Left colon (tissue), 2 donors: ENCODE data around the gene BCAS4. TPM values are rescaled to one million over a fixed set of nuclear protein-coding genes. Genes with fewer than 3 reads are reported as not detected.
A peak's percentile ranks its signal among the peaks of the same experiment; 100 is the strongest.
"Not testable (repeated sequence)": the region's sequence is repeated elsewhere in the genome, so short reads cannot be mapped to it uniquely, and the experiment has no call there.

ENCODE experiments used
- ATAC-seq: fragments of 200-7000 bp; cut with Tn5 transposase; one replicate; pipeline ENCODE4 v1.9.1; 2020; ENCODE audit warnings: mild to moderate bottlenecking, moderate library complexity
- DNase-seq, 2 donors: peaks; one replicate each; pipeline ENCODE4 v3.0.0-alpha.2; 2020
- intact Hi-C, 2 donors: fragments of 100-400 bp; cut with DNase I in 1 of 2; cut with micrococcal nuclease in 1 of 2; formaldehyde crosslinking; loops; one replicate each; pipeline versions ENCODE4 v1.11.2 to v1.14.0; 2022; cut with DNase I, micrococcal nuclease
- total RNA-seq, 2 donors: library from RNA; stranded (reverse); fragmentation: NEBNext Ultra II Directional; extraction: Animal tissue kit (Norgen Biotek cat#: 25700); gene quantifications; one replicate each; pipeline ENCODE4 v1.2.1, GENCODE V29; 2021
- donor health status: DM: no; HTN: no; CAD: no.
- donor health status: DM: yes; HTN: yes; CAD: no.

BCAS4 gene
- total RNA-seq, 2 donors from 2014 or later = 0.85 to 2.8 TPM

DNA sequence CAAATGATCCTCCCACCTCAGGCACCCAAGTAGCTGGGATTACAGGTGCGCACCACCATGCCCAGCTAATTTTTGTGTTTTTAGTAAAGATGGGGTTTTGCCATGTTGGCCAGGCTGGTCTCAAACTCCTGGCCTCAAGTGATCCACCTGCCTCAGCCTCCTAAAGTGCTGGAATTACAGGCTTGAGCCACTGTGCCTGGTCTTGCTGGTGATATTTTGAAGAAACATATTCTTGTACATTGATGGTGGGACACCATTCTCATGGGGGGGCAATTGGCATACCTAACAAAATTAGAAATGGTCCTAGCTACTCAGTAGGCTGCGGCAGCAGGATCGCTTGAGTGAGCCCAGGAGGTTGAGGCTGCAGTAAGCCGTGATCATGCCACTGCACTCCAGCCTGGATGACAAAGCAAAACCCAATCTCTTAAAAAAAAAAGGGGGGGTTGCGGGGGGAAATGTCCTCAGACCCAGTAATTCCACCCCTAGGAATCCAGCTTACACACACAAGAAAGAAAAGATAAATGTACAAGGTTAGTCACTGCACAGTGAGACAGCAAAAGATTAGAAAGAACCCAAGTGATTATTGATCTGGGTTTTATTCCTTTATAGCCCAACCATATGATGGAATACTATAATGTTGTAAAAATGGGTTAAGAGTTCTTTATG, 87.0 kb downstream of the BCAS4 start:
- not testable (repeated sequence) for DNase-seq

DNA sequence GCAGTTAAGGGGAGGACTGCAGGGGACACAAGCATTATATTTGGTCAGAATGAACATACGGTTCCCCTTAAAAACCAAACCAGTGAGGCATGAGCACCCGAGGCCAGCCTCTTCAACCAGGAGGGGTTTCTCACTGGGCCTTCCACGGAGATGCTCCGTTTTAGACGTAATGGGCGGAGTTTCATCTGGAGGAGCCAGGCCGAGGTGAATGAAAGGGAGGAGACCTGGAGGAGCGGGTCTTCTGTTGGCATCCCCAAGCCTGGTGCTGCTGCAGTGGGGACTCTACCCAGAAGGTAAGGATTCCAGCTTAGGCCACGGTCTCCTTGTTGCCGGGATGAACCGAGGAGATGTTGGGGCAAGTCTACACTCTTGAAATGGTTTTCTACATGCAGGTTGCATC, 89.0 kb downstream of the BCAS4 start:
- intact Hi-C loops = no loop called here
- DNase-seq = no peak
- ATAC-seq = no peak

More for the DNA sequence above, 87.0 kb downstream of the BCAS4 start:
- ATAC-seq, intact Hi-C loops: not testable (repeated sequence)

DNA sequence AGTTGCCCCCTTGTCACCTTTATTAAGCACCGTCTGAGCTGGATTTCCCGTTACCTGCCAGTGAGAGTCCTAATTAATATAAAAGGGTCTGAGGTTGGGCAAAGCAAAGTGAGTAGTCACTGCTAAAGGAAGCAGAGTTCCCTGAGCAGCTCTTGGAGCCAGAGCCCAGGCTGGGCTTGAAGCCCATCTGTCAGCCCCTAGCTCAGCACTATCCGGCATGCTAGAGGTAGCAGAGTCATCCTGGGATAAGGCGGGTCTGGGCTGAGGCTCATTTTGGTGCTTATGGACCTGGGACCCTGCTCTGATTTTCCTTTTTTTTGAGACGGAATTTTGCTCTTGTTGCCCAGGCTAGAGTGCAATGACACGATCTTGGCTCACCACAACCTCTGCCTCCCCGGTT, 90.2 kb downstream of the BCAS4 start:
- DNase-seq (no peak), ATAC-seq (peak; percentile 20)
- intact Hi-C loops = no loop called here

GRCh38 chr20:50885781-50886180, 90.9 kb downstream of the BCAS4 start:
- DNase-seq (no peak), ATAC-seq (peak; percentile 10)
- intact Hi-C loops = no loop called here

DNA sequence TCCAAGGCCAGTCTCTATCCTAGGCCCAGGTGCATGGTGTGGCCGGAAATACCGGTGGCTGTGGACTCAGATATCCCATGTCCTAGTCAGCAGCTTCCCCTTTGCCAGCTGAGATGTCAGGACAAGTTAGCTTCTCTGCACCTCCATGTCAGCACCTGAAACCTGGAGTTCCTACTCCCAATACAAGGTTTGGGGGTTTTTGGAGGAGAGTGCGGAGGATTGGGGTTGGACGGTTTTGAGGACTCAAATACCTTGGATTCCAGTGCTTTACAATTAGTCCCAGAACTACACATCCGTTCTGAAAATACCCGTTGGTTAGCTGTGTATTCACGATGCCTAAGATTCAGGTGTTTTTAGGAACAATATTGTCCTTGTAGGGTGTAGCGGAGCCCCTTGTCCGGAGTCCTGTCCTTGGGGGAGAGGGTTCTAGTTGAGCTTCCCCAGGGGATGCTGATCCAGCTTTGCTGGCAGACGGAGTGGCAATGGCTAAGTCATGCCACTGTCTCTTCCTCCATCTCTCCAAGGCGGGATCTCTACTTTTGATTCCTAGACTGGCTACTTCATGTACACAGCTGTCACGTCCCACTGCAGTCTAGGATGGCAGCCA, 91.4 kb downstream of the BCAS4 start:
- intact Hi-C loops = no loop called here
- peak; percentile 17 for ATAC-seq
- DNase-seq = no peak

DNA sequence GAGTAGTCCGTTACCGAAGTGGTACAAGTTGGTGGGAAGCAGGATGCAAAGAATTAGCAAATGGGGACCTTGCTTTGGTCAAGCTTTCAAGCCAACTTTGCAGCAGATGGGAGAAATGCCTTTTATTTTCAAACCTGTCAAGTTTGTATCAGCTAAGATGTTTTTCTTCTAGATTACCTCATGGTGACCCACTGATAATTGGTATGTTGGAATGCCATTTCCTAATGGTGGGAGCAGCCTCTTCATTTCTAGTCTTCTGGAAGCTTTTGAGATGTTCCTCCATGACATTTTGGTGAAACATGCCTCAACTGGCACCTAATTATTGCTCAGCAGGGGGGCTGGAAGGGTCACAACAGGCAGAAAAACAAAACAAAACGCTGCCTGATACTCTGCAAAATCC, 92.7 kb downstream of the BCAS4 start:
- intact Hi-C loops = no loop called here
- no peak for DNase-seq
- no peak for ATAC-seq

- ATAC-seq (no peak), DNase-seq (no peak)
- intact Hi-C loops = no loop called here
Observed at GRCh38 chr20:50891138-50891537, 96.3 kb downstream of the BCAS4 start.

GRCh38 chr20:50892394-50892793, 97.5 kb downstream of the BCAS4 start:
- ATAC-seq = no peak
- no peak for DNase-seq
- intact Hi-C loops = no loop called here

DNA sequence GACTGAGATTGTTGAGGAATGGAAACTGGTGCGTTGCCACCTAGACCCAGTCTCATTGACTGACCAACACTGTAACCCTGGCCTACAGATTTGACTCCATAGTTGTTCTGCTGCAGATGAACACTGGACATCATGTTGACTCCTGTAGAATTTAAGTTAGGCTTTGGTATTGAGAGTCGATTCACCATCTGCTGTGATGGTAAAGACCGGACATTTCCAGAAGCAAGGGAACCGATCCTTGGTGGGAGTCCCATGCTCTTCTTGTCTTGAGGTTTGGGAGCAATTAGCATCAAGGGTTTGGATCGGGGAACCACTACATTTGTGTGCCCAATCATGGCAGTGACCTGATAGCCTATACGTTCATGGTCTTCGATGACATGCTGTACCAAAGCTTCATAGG, 98.8 kb downstream of the BCAS4 start:
- DNase-seq (no peak), ATAC-seq (no peak)
- intact Hi-C loops = no loop called here

DNA sequence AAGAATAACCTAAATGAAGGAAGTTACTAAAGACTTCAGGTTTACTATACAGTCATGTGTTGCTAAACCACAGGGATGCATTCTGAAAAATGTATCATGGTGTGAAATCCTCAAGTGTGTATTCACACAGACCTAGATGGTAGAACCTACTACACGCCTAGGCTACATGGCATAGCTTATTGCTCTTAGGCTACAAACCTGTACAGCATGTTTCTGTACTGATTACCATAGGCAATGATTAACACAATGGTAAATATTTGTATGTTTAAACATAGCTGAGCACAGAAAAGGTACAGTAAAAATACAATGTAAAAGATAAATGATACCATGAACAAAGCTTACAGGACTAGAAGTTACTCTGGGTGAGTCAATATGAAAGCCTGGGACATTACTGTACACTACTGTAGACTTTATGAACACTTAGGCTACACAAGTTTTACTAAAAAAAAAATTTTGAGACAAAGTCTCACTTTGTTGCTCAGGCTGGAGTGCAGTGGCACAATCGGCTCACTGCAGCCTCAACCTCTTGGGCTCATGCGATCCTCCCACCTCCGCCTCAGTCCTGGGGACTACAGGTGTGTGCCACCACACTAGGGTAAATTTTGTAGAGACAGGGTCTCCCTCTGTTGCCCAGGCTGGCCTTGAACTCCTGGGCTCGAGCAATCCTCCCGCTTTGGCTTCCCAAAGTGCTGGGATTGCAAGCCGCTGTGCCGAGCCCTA, 100.4 kb downstream of the BCAS4 start:
- ATAC-seq (peak; percentile 93), DNase-seq (no peak)
- intact Hi-C loops = no loop called here

DNA sequence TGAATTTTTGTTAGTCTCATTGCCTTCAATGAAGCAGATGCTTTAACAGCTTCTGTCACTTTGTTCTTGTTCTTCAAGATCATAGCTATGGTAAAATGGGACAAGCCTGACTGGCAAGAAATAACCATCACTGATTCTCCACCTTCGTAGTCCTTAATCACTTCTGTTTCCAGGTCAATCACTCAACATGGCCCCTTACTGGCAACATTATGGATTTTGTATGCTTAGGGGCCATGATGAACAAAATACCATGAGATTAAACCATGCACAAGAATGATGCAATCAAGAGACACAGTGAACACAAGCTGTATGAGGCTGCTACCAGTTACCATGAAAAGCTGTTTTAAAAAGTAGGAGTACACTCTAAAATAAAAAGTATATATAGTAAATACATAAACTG, 103.6 kb downstream of the BCAS4 start:
- ATAC-seq = no peak
- intact Hi-C loops = no loop called here

DNA sequence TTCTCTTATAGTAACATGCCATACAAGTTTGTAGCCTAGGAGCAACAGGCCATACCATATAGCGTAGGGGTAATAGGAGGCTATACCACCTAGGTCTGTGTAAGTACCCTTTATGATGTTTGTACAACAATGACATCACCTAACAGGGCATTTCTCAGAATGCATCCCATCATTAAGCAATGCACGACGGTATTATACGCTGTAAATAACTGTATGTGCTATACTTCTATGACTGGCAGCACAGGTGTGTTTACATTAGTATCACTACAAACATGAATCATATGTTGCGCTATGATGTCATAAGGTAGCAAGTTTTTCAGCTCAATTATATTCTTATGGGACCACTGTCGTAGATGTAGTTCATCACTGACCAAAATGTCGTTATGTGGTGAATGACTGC, 105.4 kb downstream of the BCAS4 start:
- no peak for ATAC-seq
- DNase-seq = no peak
- intact Hi-C loops = no loop called here

More for the DNA sequence above, 103.6 kb downstream of the BCAS4 start:
- no peak for DNase-seq

DNA sequence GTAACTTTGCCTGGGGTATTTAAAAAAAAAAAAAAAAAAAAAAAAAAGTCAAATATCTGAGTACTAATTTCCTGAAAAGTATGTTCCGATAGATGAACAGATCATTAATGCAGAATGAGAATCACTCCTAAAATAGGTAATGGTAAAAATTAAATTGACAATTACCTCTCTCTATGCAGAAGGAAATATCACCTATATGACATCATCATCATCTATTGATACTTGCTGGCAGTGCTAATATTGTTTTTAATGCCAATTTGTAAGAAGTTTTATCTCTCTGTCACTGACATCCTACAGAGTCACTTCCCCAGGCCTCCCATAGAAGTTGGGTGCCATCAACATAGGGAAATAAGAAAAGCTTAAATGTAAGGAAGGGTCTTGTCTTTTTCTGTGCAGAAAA, 106.4 kb downstream of the BCAS4 start:
- ATAC-seq (no peak), DNase-seq (no peak)
- intact Hi-C loops = no loop called here

DNA sequence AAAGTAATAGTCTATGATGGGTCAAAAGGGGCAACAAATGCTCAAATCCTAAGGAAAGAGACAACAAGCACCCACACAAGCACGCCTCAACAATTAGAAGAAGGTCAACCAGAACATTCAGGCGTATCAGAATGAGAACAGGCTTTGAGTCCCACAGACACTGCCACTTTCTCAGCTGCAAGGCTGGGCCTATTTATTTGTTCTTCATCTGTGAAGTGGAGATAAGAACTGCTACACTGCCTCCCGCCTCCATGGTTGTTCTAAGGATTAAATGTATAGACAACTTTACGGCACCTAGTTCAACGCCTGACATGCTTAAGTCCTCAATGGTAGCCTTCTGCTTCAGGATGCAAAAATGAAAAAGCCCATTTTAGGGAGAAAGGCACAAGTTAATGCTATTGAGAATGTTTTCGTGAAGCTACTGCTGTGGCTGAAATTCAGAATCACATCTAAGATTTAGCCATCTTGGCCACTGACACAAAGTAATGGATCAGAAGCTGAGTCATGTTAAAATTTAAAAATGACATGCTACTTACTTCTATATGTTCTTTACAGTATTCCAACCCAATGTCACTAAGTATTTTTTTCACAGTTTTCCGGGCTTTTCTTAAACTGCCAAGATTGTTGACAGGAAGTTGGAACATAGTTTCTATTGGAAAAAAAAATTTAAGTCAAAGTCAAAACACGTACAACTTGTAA, 108.6 kb downstream of the BCAS4 start:
- no peak for DNase-seq
- intact Hi-C loops = no loop called here

DNA sequence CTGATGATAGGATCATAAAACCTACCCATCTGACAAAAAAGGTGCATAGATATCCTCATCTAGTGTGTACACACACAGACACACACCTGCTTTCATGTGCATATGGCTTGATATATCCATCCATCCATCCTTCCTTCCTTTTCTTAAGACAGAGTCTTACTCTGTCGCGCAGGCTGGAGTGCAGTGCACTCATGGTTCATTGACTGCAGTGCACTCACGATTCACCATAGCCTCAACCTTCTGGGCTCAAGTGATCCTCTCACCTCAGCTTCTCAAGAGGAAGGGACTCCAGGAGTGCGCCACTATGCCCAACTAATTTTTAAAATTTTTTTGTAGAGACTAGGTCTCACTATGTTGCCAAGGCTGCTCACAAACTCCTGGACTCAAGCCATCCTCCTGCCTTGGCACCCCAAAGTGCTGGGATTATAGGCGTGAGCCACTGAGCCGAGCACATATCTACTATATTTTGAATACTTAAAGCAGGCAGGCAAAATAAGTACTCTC, 109.3 kb downstream of the BCAS4 start:
- DNase-seq (no peak), ATAC-seq (no peak)
- intact Hi-C loops = no loop called here

More for the DNA sequence above, 108.6 kb downstream of the BCAS4 start:
- ATAC-seq = no peak

DNA sequence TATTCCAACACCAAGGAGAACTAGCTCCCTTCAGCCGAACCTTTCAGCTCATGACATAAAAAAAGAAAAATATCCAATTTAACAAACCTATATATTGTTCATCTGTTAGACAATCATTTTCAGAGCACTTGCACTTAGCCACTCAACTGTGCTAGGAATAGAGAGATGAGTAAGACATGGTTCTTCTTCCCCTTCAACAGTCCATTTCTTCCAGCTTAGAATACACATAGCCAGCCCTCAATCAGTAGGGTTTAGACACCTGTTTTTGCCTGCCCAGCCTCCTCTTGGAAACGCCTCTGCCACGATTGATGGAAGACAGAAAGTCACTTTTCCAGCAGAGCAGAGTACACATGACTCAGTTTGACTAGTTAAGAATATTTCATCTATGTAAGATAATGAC, 114.6 kb downstream of the BCAS4 start:
- no peak for DNase-seq
- ATAC-seq = no peak
- intact Hi-C loops = no loop called here

GRCh38 chr20:50911030-50911429, 116.2 kb downstream of the BCAS4 start:
- ATAC-seq = no peak
- intact Hi-C loops = no loop called here
- DNase-seq = no peak

GRCh38 chr20:50911716-50912115, 116.9 kb downstream of the BCAS4 start:
- ATAC-seq (no peak), DNase-seq (no peak)
- intact Hi-C loops = no loop called here

GRCh38 chr20:50913690-50914375, 119.0 kb downstream of the BCAS4 start:
- ATAC-seq = no peak
- DNase-seq = no peak
- intact Hi-C loops = no loop called here
